Heart right ventricle (tissue), 16 donors: ENCODE data around the gene FAM83D. TPM values are rescaled to one million over a fixed set of nuclear protein-coding genes. Genes with fewer than 3 reads are reported as not detected.
A peak's percentile ranks its signal among the peaks of the same experiment; 100 is the strongest.

Source experiments
- ATAC-seq, 8 donors: fragments of 200-7000 bp; cut with Tn5 transposase; one replicate each; pipeline ENCODE4 v1.9.1; 2020; ENCODE audit warnings: mild to moderate bottlenecking in 8 of 8, moderate library complexity in 8 of 8, moderate number of reproducible peaks in 1 of 8
- DNase-seq, 2 donors: peaks; one replicate each; pipeline ENCODE4 v3.0.0-alpha.2; 2020
- H3K27ac ChIP-seq, 10 donors: fragments of 200-600 bp; sonication (generic) in 2 of 10; one replicate each; pipeline versions ENCODE4 v1.5.0 to v1.8.0; 2020 to 2022; ENCODE audit warnings: mild to moderate bottlenecking in 3 of 10
- H3K27me3 ChIP-seq, 7 donors: fragments of 200-600 bp; one replicate each; pipeline ENCODE4 v1.8.0; 2021 to 2022; ENCODE audit warnings: mild to moderate bottlenecking in 2 of 7
- H3K36me3 ChIP-seq, 9 donors: fragments of 200-600 bp; sonication (generic) in 1 of 9; one replicate each; pipeline versions ENCODE4 v1.5.0 to v1.8.0; 2020 to 2022; ENCODE audit warnings: mild to moderate bottlenecking in 2 of 9
- H3K4me1 ChIP-seq, 9 donors: fragments of 200-600 bp; sonication (generic) in 1 of 9; one replicate each; pipeline versions ENCODE4 v1.5.0 to v1.8.0; 2020 to 2022; ENCODE audit warnings: mild to moderate bottlenecking in 4 of 9
- H3K4me3 ChIP-seq, 10 donors: fragments of 200-600 bp; sonication (generic) in 2 of 10; one replicate each; pipeline versions ENCODE4 v1.5.0 to v1.8.0; 2020 to 2022; ENCODE audit warnings: mild to moderate bottlenecking in 7 of 10, moderate library complexity in 2 of 10
- H3K9me3 ChIP-seq, 11 donors: fragments of 200-600 bp in 10 of 11; sonication (generic) in 2 of 11; one replicate each; pipeline versions ENCODE4 v1.5.0 to v1.8.0; 2013 to 2022; ENCODE audit warnings: mild to moderate bottlenecking in 2 of 11, control low read depth in 1 of 11, moderate library complexity in 1 of 11
- WGBS, 2 donors: extraction: QIAGEN DNeasy Blood & Tissue Kit; methylation state at CpG; one replicate each; pipeline ENCODE4 v1.1.7; 2013; ENCODE audit warnings: inconsistent platforms in 1 of 2; 5-methylcytosine and 5-hydroxymethylcytosine counted together
- intact Hi-C, 10 donors: fragments of 100-400 bp; cut with DNase I; formaldehyde crosslinking; loops; one replicate each; pipeline versions ENCODE4 v1.11.1 to v1.14.2; 2022
- polyA plus RNA-seq, 2 donors: library from polyadenylated mRNA; stranded (reverse); fragments of 200-250 nt; gene quantifications; one replicate each; pipeline ENCODE4 v1.2.3, GENCODE V29; 2013
- total RNA-seq, 10 donors: library from RNA; stranded (reverse); fragmentation: NEBNext Ultra II Directional in 3 of 10; extraction: Animal tissue kit (Norgen Biotek cat#: 25700) in 3 of 10; gene quantifications; one replicate each; pipeline versions ENCODE4 v1.2.1 to v1.2.4, GENCODE V29; 2021 to 2023
- TF ChIP-seq, protein P1 (sequence below), 9 donors: fragments of 200-600 bp; sonication (generic) in 2 of 9; IDR thresholded peaks; one replicate each; pipeline versions ENCODE4 v1.5.0 to v1.8.0; 2021 to 2022; ENCODE audit warnings: antibody characterized with exemption in 9 of 9, mild to moderate bottlenecking in 5 of 9, moderate library complexity in 1 of 9
- donor health status: Arrhythmogenic right ventricular cardiomyopathy.
- donor health status: ischemic (EF 13 %, LVEDD 7.1; RV severe dilation, severe dysfunction).
- donor health status: healthy with polysubstance abuse.
- donor health status: DM: no; HTN: yes; CAD: no.
- donor health status: DM: no; HTN: no; CAD: no.
- donor health status: ischemic (EF 25% LVEDD 6.9; RV normal size, moderate dysfunction).
- donor health status: ischemic (EF 25% LVEDD 5.7; RV mildly dilated, moderate dysfunction).
- donor health status: healthy.
- donor health status: DM: yes; HTN: yes; CAD: no.
- donor health status: Ischemic cardiomyopathy.
- donor health status: ischemic (EF 35%, LVEDD 5.7; RV mildly dilated, moderate dysfunction).
- donor health status: nonischemic (EF 11% LVEDD 7.7; RV severe dilation, severe dysfunction).
- donor health status: DM: yes; HTN: yes; CAD: no.
- donor health status: PGD.
- donor health status: ischemic (EF 29% LVEDD 5.4; RV normal size, mild dysfunction).
- donor health status: nonischemic (EF 23%, LVEDD 6.1; RV moderate dilation, normal function).

The FAM83D gene
- total and polyA plus RNA-seq, 12 donors = 0.12 to 2.8 (median 0.46) TPM

DNA sequence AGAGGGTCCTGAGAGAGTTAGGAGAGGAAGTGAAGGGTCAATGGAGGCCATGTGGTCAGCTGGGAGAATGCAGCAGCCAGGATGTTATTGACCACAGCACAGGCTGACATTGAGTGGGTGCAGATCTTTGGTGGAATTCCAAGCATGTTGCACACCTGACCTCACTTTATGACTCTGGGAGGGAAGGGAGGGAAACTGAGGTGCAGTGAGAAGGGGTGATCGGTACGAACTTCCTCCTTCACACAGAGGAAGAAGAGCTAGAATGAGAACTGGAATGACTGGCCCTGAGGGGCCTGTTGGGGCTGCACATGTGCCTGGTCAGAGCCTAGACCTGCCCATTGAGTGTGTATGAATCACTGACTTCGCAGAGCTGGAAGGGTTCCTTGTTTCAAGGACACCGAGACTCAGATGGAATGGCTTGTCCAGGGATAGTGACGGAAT is 9.8 kb downstream of the FAM83D start:
- ATAC-seq (peak in 2 of 8 donors; percentile 20 to 57), DNase-seq (no peak)
- no peaks in the 10 kb centered on the region for H3K9me3 ChIP-seq
- peak overlapping the region in 1 of 10 donors; percentile 22 for H3K27ac ChIP-seq
- TF ChIP-seq, protein P1, sequence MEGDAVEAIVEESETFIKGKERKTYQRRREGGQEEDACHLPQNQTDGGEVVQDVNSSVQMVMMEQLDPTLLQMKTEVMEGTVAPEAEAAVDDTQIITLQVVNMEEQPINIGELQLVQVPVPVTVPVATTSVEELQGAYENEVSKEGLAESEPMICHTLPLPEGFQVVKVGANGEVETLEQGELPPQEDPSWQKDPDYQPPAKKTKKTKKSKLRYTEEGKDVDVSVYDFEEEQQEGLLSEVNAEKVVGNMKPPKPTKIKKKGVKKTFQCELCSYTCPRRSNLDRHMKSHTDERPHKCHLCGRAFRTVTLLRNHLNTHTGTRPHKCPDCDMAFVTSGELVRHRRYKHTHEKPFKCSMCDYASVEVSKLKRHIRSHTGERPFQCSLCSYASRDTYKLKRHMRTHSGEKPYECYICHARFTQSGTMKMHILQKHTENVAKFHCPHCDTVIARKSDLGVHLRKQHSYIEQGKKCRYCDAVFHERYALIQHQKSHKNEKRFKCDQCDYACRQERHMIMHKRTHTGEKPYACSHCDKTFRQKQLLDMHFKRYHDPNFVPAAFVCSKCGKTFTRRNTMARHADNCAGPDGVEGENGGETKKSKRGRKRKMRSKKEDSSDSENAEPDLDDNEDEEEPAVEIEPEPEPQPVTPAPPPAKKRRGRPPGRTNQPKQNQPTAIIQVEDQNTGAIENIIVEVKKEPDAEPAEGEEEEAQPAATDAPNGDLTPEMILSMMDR (IDR thresholded peaks at IDR 0.05) = no peak
- H3K4me1 ChIP-seq = peaks cover 0 to 6% (median 0%) of the 10 kb centered on the region in 9 donors
- no peaks in the 10 kb centered on the region for H3K27me3 ChIP-seq
- no peak overlapping the region for H3K4me3 ChIP-seq
- intact Hi-C loops = no loop called here
- H3K36me3 ChIP-seq = peaks cover 0 to 4% (median 0%) of the 10 kb centered on the region in 9 donors
- WGBS, 2 donors = 78 to 81% methylated on average over 5 of the region's 5 CpGs

DNA sequence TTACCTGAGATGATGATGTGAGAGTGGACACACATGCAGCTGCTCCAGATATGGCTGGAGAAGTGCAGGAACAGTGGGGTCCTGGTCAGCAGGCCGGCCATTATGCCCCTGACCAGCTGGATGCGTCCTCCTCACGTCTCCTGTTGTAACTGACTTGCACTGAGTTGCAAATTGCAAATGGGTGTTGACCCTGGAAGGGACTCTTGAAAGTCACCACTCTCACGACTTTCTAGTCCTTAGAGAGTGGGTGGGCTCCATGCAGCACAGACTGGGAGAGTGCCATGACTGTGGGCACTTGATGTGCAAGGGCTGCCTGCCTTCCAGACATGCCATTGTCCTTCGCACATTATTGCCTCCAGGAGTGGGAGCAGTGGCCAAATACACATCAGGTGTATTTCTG is 10.8 kb downstream of the FAM83D start:
- no peaks in the 10 kb centered on the region for H3K9me3 ChIP-seq
- TF ChIP-seq, protein P1 (IDR thresholded peaks at IDR 0.05) = no peak
- H3K36me3 ChIP-seq = peaks cover 0 to 9% (median 0%) of the 10 kb centered on the region in 9 donors
- no peak overlapping the region for H3K4me3 ChIP-seq
- H3K27ac ChIP-seq = no peak overlapping the region
- intact Hi-C loops = no loop called here
- DNase-seq = no peak
- ATAC-seq = no peak
- H3K4me1 ChIP-seq = peaks cover 0 to 6% (median 0%) of the 10 kb centered on the region in 9 donors
- 93% methylated on average over 5 of the region's 5 CpGs for WGBS, 2 donors
- no peaks in the 10 kb centered on the region for H3K27me3 ChIP-seq

DNA sequence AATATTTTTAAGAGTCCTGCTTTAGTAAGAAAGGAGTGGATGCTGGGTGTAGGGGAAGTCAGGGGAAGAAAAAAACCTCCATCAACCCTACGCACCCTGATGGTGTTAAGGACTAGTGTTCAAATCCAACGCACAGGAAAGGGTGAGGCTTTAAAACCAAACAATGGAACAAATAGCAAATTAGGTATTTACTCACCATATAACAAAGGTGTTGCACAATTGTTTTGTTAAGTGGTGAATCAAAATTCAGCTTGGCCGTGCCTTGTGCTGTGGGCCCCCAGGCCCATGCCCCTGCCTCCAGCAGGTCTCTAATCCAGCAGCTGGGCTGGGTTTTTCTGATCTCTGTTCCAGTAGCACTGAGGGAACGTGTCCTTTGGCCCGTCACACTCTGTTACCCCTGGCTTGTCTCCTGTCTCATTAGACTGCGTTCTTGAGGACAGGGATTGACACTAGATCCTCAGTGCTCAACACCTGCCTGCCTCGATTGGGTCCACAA is 11.8 kb downstream of the FAM83D start:
- peaks cover 0 to 19% (median 0%) of the 10 kb centered on the region in 9 donors for H3K36me3 ChIP-seq
- H3K27me3 ChIP-seq = no peaks in the 10 kb centered on the region
- DNase-seq = no peak
- WGBS, 2 donors = 91 to 96% methylated on average over 7 of the region's 7 CpGs
- no peak overlapping the region for H3K4me3 ChIP-seq
- H3K9me3 ChIP-seq = no peaks in the 10 kb centered on the region
- intact Hi-C loops = no loop called here
- no peak overlapping the region for H3K27ac ChIP-seq
- H3K4me1 ChIP-seq = no peaks in the 10 kb centered on the region
- TF ChIP-seq, protein P1 (IDR thresholded peaks at IDR 0.05) = no peak
- no peak for ATAC-seq

DNA sequence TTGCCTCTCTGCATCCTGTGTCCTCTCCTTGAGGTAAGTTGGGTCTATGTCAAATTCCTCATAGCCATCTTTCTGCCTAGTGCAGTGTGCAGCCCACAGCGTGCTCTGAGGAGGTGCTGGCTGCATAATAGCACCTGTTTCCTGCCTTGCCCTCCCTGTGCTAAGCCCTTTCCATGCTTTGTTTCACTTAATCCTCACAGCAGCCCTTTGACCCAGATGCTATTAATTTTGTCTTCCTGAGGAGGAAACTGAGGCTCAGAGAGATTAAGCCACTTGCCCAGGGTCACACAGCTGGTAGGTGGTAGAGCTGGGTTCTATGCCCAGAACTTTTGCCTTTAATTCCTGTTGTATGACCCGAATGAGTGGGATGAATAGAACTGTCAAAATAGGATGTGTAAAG is 13.5 kb downstream of the FAM83D start:
- peaks cover 0 to 31% (median 0%) of the 10 kb centered on the region in 9 donors for H3K36me3 ChIP-seq
- TF ChIP-seq, protein P1 (IDR thresholded peaks at IDR 0.05) = no peak
- DNase-seq = no peak
- no peak overlapping the region for H3K27ac ChIP-seq
- intact Hi-C loops = no loop called here
- H3K4me1 ChIP-seq = no peaks in the 10 kb centered on the region
- H3K27me3 ChIP-seq = no peaks in the 10 kb centered on the region
- no peak for ATAC-seq
- 76 to 88% methylated on average over 2 of the region's 2 CpGs for WGBS, 2 donors
- H3K9me3 ChIP-seq = no peaks in the 10 kb centered on the region
- H3K4me3 ChIP-seq = no peak overlapping the region
